Endothelial cell of umbilical vein (primary cell): Measurements from ENCODE around the gene GTF2H3. TPM values are rescaled to one million over a fixed set of nuclear protein-coding genes. Genes with fewer than 3 reads are reported as not detected.

Source experiments
- BruUV-seq: library from RNA; stranded (reverse); fragments of 400-500 nt; replicated peaks from 2 replicates; lab custom pipeline; 2021; lab: Mats Ljungman, UMichigan
- CTCF ChIA-PET: fragments of 300-600, 350-600 bp; sonication (Branson Sonifier 250); formaldehyde crosslinking; loops from one replicate; lab custom pipeline; 2021; ENCODE audit warnings: antibody characterized with exemption, inconsistent platforms; lab: Charles Lee
- POLR2A ChIA-PET: fragments of 300-600, 350-600 bp; sonication (Branson Sonifier 250); formaldehyde crosslinking; loops from one replicate; lab custom pipeline; 2021; ENCODE audit warnings: antibody characterized with exemption, inconsistent platforms; lab: Charles Lee
- DNase-seq: peaks from one replicate; pipeline ENCODE4 v3.0.0-alpha.2; 2011; ENCODE audit warnings: low read depth, low spot score
- FAIRE-seq: peaks from 2 replicates; lab custom pipeline; 2011; peaks lifted over from hg19 to GRCh38; lab: Jason Lieb, UNC
- H2AFZ ChIP-seq: 2 replicates; pipeline ENCODE4 v1.6.0; 2012; ENCODE audit warnings: low read depth, low read length, control low read depth, inconsistent platforms
- H3K27ac ChIP-seq: 2 replicates; pipeline ENCODE4 v1.5.1; 2011; ENCODE audit warnings: low read depth, mild to moderate bottlenecking, control low read depth, low read length, moderate library complexity; ENCODE audit not compliant: insufficient read depth
- H3K27me3 ChIP-seq, 2 experiments: 2 replicates each; pipeline versions ENCODE4 v1.6.0 to v1.6.1; 2011; ENCODE audit warnings: low read length in 2 of 2, mixed read lengths in 1 of 2; ENCODE audit not compliant: control insufficient read depth in 2 of 2, insufficient read depth in 2 of 2
- H3K36me3 ChIP-seq, 2 experiments: 2 replicates in 1 of 2; 3 replicates in 1 of 2; pipeline ENCODE4 v1.5.1; 2011; ENCODE audit warnings: low read length in 2 of 2, mild to moderate bottlenecking in 1 of 2, moderate library complexity in 1 of 2; ENCODE audit not compliant: control insufficient read depth in 2 of 2, insufficient read depth in 2 of 2; ENCODE audit errors: extremely low read depth in 1 of 2
- H3K4me1 ChIP-seq: 3 replicates; pipeline ENCODE4 v1.5.1; 2011; ENCODE audit warnings: mild to moderate bottlenecking, low read length; ENCODE audit not compliant: control insufficient read depth, insufficient read depth; ENCODE audit errors: extremely low read depth
- H3K4me2 ChIP-seq: 2 replicates; pipeline ENCODE4 v1.6.1; 2011; ENCODE audit warnings: low read length, control low read depth, mixed read lengths; ENCODE audit not compliant: insufficient read depth
- H3K4me3 ChIP-seq, 3 experiments: fragments of 200-600 bp in 1 of 3; sonication (generic), shearing (Covaris generic) in 1 of 3; replicated peaks in 1 of 3; 2 replicates each; pipeline ENCODE4 v1.5.1; 2011 to 2016; ENCODE audit warnings: control low read depth in 3 of 3, low read length in 3 of 3, mild to moderate bottlenecking in 2 of 3, inconsistent platforms in 1 of 3, low read depth in 1 of 3, moderate library complexity in 1 of 3; ENCODE audit not compliant: insufficient read depth in 1 of 3
- H3K79me2 ChIP-seq: 2 replicates; pipeline ENCODE4 v1.6.0; 2012; ENCODE audit warnings: low read length, inconsistent platforms; ENCODE audit not compliant: control insufficient read depth, insufficient read depth
- H3K9ac ChIP-seq: replicated peaks from 2 replicates; pipeline ENCODE3; 2011; ENCODE audit warnings: low read length, control low read depth; ENCODE audit not compliant: insufficient read depth; ENCODE audit errors: extremely low read depth
- H3K9me1 ChIP-seq: replicated peaks from 3 replicates; pipeline ENCODE4 v1.6.0; 2011; ENCODE audit warnings: mild to moderate bottlenecking, low read length; ENCODE audit not compliant: control insufficient read depth, insufficient read depth; ENCODE audit errors: extremely low read depth
- H3K9me3 ChIP-seq: replicated peaks from 2 replicates; pipeline ENCODE4 v1.5.1; 2012; ENCODE audit warnings: low read length, inconsistent platforms; ENCODE audit not compliant: control insufficient read depth, insufficient read depth
- H4K20me1 ChIP-seq: replicated peaks from 2 replicates; pipeline ENCODE3; 2011; ENCODE audit warnings: mild to moderate bottlenecking, low read length; ENCODE audit not compliant: control insufficient read depth, insufficient read depth; ENCODE audit errors: extremely low read depth
- EZH2 ChIP-seq: IDR thresholded peaks from 2 replicates; pipeline ENCODE4 v1.6.1; 2012; ENCODE audit warnings: borderline replicate concordance, low read depth, mild to moderate bottlenecking, moderate library complexity, low read length, inconsistent platforms; ENCODE audit not compliant: severe bottlenecking
- FOS ChIP-seq: IDR thresholded peaks from 2 replicates; pipeline ENCODE4 v1.6.1; 2011; ENCODE audit warnings: mild to moderate bottlenecking, low read length, moderate library complexity, borderline replicate concordance; ENCODE audit not compliant: insufficient read depth
- JUN ChIP-seq: IDR thresholded peaks from 2 replicates; pipeline ENCODE4 v1.6.1; 2011; ENCODE audit warnings: borderline replicate concordance, low read depth; ENCODE audit not compliant: insufficient read length, insufficient read depth
- MAX ChIP-seq: IDR thresholded peaks from 2 replicates; pipeline ENCODE4 v1.6.1; 2011; ENCODE audit not compliant: insufficient read depth, insufficient read length
- MYC ChIP-seq: IDR thresholded peaks from one replicate; pipeline ENCODE4 v1.6.1; 2011; ENCODE audit warnings: mild to moderate bottlenecking, low read depth, low read length
- POLR2A ChIP-seq: IDR thresholded peaks from 2 replicates; pipeline ENCODE4 v1.6.1; 2012; ENCODE audit warnings: low read depth, mild to moderate bottlenecking, control low read depth, low read length
- POLR2AphosphoS5 ChIP-seq: IDR thresholded peaks from 2 replicates; pipeline ENCODE4 v1.6.1; 2012; ENCODE audit warnings: low read depth, mild to moderate bottlenecking, control low read depth, low read length, moderate library complexity; ENCODE audit not compliant: insufficient read depth
- dilution Hi-C: fragments of 300-500 bp; cut with MboI; formaldehyde crosslinking; loops from one replicate; pipeline ENCODE4 v1.15.0; 2019; ENCODE audit warnings: low sequenced_read_pairs; ENCODE audit not compliant: extremely low pct_ligation_motif_present
- intact Hi-C: fragments of 100-400 bp; cut with micrococcal nuclease; formaldehyde crosslinking; loops from one replicate; pipeline ENCODE4 v1.10.0; 2022
- polyA plus RNA-seq, 4 experiments: library from polyadenylated mRNA; depleted of rRNA in 3 of 4; stranded (reverse) in 3 of 4; unstranded in 1 of 4; fragments of >200 nt; gene quantifications; 2 replicates each; pipeline versions ENCODE4 v1.2.1 to v1.2.3, GENCODE V29; 2011 to 2012; ENCODE audit warnings: missing spikeins in 1 of 4
- total RNA-seq: library from RNA; stranded (reverse); gene quantifications from 2 replicates; pipeline ENCODE4 v1.2.3, GENCODE V29; 2021
- TF ChIP-seq, protein P1 (sequence below), 2 donors: IDR thresholded peaks; 1 replicate in 1 of 2; 2 replicates in 1 of 2; pipeline ENCODE4 v1.5.1; 2011; ENCODE audit warnings: low read length in 2 of 2, mild to moderate bottlenecking in 2 of 2, moderate library complexity in 2 of 2, control low read depth in 1 of 2, inconsistent platforms in 1 of 2, low read depth in 1 of 2; ENCODE audit not compliant: insufficient read depth in 1 of 2; ENCODE audit errors: extremely low read depth in 1 of 2

GTF2H3 gene
- total and polyA plus RNA-seq, 2 donors (not counting 3 experiments of a cell fraction or from before 2014, with no cell fraction given): 17.8 to 31.3 TPM

DNA sequence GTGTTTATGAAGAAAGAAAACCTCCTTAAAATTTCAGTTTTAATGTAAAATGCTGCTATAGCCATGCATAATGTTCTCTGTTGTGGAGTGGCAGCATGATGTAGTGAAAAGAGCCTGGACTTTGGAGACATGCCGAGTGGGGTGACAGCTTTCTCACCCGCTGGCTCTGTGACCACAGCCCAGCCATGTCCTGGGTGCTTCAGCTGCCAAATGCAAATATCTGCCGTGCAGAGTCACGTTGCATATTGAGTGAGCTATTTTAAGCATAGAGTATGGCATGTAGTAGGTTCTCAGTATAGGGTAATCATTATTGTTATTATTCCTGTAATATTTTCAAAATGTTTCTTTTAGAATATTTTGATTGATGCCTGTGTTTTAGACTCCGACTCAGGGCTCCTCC lies 21.8 kb downstream of the GTF2H3 start:
- H3K9me1 ChIP-seq: no peaks in the 10 kb centered on the region
- dilution Hi-C loops: no loop called here
- H3K4me3 ChIP-seq: no peak overlapping the region
- DNase-seq: no peak
- H3K9me3 ChIP-seq: no peaks in the 10 kb centered on the region
- FAIRE-seq: no peak
- H4K20me1 ChIP-seq: no peaks in the 10 kb centered on the region
- H3K27ac ChIP-seq: no peak overlapping the region
- no peak overlapping the region for H3K4me2 ChIP-seq
- ChIA-PET POLR2A (no interaction called here), CTCF (no interaction called here)
- no peaks in the 10 kb centered on the region for H3K4me1 ChIP-seq
- no TSS peak for BruUV-seq
- H3K9ac ChIP-seq: no peak overlapping the region
- no peaks in the 10 kb centered on the region for H3K27me3 ChIP-seq
- H3K79me2 ChIP-seq: no peaks in the 10 kb centered on the region
- H2AFZ ChIP-seq: no peak overlapping the region
- H3K36me3 ChIP-seq: peaks cover 6 to 10% of the 10 kb centered on the region in 2 experiments
- intact Hi-C loops: no loop called here
- TF ChIP-seq MYC (no peak), POLR2A (no peak), FOS (no peak), POLR2AphosphoS5 (no peak), JUN (no peak), MAX (no peak)

GRCh38 chr12:123656392-123656791 lies 22.8 kb downstream of the GTF2H3 start:
- Histone ChIP-seq H3K27me3 (no peaks in the 10 kb centered on the region), H2AFZ (no peak overlapping the region), H3K9ac (no peak overlapping the region), H3K79me2 (no peaks in the 10 kb centered on the region), H3K9me3 (no peaks in the 10 kb centered on the region), H3K36me3 (peaks cover 4 to 10% of the 10 kb centered on the region in 2 experiments), H3K4me1 (no peaks in the 10 kb centered on the region), H4K20me1 (no peaks in the 10 kb centered on the region), H3K4me3 (no peak overlapping the region), H3K27ac (no peak overlapping the region), H3K4me2 (no peak overlapping the region), H3K9me1 (no peaks in the 10 kb centered on the region)
- intact Hi-C loops (no loop called here), dilution Hi-C loops (no loop called here)
- BruUV-seq: no TSS peak
- CTCF ChIA-PET: interaction anchor here (0.6 to 1.5 kb wide), 3 partner anchors 12 to 998 kb away, joined by 3 to 5 read pairs (median 4); partner anchors contain the start of gene TCTN2
- FAIRE-seq (no peak), DNase-seq (no peak)
- TF ChIP-seq, protein P1, sequence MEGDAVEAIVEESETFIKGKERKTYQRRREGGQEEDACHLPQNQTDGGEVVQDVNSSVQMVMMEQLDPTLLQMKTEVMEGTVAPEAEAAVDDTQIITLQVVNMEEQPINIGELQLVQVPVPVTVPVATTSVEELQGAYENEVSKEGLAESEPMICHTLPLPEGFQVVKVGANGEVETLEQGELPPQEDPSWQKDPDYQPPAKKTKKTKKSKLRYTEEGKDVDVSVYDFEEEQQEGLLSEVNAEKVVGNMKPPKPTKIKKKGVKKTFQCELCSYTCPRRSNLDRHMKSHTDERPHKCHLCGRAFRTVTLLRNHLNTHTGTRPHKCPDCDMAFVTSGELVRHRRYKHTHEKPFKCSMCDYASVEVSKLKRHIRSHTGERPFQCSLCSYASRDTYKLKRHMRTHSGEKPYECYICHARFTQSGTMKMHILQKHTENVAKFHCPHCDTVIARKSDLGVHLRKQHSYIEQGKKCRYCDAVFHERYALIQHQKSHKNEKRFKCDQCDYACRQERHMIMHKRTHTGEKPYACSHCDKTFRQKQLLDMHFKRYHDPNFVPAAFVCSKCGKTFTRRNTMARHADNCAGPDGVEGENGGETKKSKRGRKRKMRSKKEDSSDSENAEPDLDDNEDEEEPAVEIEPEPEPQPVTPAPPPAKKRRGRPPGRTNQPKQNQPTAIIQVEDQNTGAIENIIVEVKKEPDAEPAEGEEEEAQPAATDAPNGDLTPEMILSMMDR (IDR thresholded peaks at IDR 0.05; ENCODE audit: extremely low read depth in 1 of 2, insufficient read depth in 1 of 2, low read depth in 1 of 2, low read length in 2 of 2): no peak
- no peak for TF ChIP-seq POLR2A
- TF ChIP-seq MYC: no peak
- no peak for TF ChIP-seq EZH2
- POLR2A ChIA-PET: no interaction called here
